Bone marrow (tissue), 2 donors: ENCODE results near the gene ETFRF1.

Experiments used
- DNase-seq, 2 donors: peaks; one replicate each; lab custom pipeline; 2025; lab: John Stamatoyannopoulos, UW

Gene ETFRF1

DNA sequence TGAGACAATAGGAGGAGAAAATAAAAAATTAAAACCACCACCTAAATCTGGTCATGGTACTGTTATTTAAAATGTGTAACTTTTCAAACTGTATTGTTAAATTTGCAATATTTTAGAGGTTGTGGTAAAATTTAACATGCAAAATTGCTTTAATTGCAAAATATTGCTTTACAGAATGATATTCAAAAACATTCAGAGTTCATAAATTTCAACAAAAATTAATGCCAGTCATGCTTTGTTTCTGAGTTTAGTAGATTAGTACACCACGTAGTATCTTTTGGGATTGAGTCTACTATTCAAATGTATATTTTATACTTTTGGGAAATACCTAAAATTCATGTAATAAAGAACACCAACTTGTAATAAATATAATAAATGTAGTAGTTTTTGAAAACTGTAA lies 18.3 kb downstream of the ETFRF1 start:
- no peak for DNase-seq

DNA sequence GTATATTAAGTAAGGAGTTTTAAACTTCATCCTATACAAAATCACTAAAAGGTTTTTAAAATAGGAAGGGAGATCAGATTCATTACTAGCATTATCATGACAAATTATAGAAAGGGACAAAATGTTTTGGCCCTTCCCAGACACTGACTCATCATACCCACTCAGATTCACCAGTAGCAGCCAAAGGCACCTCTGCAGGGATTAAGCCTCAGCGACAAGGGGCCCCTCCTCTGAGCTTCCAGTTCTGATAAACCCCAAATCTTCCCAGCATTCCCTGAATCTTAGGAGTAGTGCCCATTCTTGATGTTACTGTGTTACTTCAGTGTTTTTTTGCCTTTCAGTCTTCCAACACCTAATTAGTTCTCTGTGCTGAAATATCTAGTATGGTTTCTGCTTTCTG lies 41.2 kb downstream of the ETFRF1 start:
- no peak for DNase-seq

DNA sequence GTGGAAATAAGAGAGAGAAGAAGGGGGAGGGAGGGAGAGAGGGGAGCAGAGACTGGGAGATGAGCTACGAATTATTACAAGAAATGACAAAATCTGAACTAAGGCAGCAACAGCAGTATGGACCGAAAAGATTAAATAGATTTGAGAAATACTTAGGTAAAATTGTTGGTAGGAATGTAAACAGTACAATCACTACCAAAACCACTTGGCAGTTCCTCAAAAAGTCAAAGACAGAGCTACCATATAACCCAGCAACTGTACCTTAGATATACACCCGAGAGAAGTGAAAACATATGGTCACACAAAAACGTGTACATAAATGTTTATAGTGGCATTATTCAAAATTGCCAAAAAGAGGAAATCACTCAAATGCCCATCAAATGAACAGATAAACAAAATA lies 41.6 kb downstream of the ETFRF1 start:
- DNase-seq = no peak

DNA sequence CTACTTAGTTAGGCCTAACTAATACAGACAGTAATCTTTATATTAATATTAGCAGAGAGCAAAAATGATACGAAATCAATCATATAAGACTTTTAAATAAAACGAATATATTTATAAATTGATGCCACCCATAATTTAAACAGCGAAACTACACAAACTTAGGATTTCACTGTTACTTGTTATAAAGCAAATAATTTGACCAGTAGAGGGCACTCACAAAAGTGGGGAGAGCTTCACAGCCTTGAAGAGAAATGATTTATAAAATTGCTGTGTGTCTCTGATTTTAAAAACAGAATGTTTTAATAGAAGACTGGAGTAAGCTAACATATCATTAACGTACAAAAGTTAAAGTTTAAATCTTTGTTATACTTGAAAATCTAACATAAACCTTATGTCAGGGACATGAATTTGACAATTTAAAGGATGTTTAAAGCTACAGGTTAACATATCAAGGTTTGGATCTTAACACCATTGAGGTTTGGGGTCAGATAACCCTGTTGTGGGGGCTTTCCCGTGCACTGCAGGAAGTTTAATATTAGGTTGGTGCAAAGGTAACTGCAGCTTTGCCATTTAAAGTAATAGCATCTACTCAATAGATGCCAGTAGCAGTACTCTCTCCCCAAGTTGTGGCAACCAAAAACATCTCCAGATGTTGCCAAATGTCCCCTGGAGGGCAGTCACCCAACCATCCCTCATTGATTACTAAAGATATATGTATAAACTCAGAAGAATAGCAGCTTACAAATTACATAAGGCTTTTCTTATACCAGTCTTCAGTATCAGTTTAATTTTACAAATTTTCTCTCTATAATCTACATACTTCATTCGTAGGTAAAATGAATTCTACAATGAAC lies 46.4 kb downstream of the ETFRF1 start:
- peak in 1 of 2 donors; percentile 27 for DNase-seq

DNA sequence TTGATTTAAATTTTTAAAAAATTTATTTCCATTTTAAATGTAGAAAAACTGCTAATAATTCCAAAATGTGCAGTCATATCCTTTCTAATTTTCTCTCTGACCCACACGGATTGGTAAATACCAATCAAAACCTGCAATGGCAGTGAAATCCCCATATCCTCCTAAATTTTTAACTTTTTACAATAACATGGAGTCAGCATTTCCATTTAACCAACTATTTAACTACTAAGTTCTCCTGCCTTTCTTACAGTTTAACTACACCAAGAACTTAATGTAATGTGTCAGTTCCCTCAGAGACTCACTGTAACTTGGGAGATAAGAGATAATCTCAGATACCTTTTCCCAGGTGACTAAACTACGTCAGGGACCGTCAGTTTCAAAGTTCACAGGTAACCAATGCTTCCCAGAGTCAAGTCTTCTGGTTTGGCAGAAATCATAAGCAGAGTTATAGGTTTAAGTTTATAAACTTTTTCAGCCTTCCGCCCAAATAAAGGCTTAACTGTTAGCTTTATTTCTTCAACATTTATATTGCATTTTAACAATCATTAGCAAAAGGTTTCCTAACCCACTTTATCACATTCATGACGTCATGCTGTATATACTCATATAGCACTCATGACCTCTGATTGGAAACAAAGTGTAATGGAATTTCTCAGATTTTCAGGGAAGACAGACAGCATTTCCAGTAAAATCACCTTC lies 48.1 kb downstream of the ETFRF1 start:
- DNase-seq = no peak

DNA sequence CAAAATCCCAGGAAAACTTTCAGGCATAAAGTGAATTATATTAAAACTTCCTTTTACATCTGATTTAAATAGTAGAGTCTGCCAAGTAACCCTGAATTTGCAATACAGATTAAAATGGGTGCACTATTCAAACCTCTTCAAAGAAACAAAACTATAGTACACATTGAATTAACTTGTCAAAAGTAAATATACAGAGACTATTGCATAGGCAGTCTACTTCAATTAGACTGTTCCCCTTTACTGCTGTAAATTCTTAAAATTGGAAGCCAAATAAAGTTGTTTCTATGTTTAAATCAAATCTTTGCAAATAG lies 48.6 kb downstream of the ETFRF1 start:
- no peak for DNase-seq

DNA sequence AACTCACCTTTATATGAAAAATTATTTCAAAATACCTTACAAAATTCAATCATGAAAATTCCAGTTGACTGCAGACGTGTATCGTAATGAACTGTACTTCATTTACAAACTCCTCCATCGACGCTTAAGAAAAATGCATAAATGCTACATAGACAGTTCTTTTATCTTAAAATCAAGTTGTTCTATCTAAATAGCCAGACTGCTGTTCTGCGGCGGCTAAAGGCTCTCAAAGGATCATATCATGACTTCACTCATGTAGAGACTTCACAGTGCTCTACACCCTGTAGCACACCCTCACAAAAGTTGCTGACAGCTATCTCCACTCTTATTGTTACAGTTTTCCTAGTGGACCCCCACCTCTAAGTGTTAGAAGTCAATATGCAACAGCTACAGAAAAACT lies 50.5 kb downstream of the ETFRF1 start:
- no peak for DNase-seq

DNA sequence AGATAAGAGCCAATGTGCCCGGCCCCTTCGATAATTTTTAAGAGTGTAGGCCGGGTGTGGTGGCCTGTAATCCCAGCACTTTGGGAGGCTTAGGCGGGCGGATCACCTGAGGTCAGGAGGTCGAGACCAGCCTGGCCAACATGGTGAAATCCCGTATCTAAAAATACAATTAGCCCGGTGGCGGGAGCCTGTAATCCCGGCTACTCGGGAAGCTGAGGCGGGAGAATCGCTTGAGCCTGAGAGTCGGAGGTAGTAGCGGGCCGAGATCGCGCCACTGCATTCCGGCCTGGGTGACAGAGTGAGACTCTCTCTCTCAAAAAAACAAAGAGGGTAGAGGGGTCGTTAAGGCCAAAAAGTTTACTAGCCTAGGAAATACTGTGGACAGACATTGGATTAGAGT lies 53.1 kb downstream of the ETFRF1 start:
- no peak for DNase-seq

DNA sequence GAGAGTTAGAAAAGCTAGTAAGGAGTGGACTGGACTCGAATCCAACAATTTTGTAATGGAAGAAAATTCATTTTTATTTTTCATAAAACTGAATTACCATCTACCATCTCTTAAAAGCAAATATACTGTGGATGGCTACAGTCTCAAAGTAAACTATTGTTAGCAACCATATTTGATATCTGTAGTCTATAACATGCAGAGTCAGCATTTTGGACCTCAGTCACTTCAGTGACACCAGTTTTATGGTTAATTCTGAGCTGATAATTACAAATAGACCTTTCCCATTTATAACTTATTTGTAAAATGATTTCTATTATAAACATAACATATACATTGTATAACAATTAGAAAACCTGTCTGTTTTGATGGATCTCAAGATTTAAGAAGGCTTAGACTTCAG lies 53.7 kb downstream of the ETFRF1 start:
- no peak for DNase-seq

DNA sequence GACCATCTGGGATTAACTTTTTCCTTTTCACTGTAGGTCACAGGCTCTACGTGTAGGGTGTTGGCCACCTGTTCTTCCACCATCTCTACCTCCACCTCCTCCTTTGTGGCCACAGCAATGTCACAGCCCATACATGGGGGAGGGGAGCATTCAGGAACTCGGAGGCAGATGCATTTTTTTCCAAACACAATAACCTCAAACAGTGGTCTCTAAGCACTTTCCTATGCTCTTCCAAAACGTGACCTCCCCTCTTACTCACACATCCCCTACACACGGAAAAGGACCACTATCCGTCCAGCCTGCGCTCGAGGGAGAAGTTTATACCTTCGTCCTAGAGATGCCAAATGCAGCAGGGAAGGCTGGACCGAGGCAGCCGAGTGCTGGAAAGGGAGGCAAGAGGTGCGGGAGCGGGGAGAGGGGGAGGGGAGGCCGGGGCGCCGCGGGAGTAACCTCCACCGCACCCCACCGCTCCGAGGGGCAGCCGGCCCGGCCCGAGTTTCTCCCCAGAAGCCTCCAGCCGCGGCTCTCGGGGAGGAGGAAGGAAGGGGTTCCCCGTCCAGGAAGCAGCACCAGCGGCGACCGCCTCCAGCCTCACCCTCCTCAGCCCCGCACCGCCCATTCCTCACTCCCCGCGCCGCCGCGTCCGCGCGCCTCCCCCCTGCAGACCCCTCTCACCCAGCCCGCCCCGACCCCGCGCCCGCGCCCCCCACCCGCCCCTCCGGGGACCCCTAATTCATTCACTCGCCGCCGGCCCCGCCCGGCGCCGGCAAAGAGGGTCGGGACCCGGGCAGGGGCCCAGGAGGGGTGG lies 55.1 kb downstream of the ETFRF1 start:
- DNase-seq = peak; percentile 42 to 50

DNA sequence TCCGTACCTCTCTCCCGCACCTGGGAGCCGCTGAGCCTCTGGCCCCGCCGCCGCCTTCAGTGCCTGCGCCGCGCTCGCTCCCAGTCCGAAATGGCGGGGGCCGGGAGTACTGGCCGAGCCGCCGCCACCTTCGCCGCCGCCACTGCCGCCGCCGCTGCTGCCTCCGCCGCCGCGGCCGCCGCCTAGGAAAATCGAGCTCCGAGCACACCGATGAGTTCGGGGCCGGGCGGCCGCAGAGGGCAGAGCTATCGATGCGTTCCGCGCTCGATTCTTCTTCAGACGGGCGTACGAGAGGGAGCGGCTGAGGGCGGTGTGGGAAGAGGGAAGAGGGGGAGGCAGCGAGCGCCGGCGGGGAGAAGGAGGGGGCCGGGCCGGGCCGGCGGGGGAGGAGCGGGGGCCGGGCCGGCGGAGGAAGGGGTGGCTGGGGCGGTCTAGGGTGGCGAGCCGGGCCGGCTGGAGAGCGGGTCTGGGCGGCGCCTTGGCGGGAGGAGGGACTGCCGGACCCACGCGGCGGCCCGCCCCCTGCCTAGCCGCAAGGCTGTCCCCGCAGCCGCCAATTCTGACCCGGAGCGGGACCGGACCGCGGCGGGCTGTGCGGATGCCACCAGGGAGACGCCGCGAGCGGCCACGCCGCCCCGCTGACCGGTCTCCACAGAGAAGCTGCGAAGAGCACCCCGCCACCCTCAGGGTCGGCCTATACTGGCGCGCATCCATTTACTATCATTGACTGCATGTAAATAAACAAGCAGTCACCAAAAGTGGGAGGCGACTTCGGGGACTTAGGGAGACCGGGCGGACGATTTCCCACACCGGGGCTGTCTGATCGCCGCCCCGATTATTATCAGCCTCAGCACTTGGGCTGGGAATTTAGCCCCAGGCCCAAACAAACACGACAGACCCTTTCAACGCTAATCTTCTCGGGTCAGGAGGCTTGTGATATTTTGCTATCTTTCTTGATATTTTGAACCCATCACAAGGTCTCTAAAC lies 56.0 kb downstream of the ETFRF1 start, which contains the start of gene KRAS:
Gene KRAS (minus strand): TSS at position 186 of the 987 bp plus-strand sequence.
- peak; percentile 80 to 91 for DNase-seq

DNA sequence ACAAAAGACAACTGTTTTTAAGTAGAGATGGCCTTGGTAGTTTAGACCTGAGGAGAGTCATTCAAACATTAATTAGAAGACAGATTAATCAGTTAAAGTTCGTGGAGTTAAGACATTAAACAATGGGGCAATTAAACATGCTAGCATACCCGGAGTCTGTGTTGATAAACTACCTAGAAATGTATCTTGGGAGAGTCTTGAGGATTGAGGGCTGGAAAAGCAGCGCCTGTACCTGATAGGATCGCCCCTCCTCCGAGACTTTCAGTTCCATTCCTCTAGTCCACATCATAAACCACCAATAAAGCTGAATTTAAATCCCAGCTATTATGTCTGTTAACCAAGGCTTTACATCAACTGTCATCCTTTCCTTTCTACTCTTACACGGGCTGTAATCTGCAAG lies 56.7 kb downstream of the ETFRF1 start:
- DNase-seq = no peak

DNA sequence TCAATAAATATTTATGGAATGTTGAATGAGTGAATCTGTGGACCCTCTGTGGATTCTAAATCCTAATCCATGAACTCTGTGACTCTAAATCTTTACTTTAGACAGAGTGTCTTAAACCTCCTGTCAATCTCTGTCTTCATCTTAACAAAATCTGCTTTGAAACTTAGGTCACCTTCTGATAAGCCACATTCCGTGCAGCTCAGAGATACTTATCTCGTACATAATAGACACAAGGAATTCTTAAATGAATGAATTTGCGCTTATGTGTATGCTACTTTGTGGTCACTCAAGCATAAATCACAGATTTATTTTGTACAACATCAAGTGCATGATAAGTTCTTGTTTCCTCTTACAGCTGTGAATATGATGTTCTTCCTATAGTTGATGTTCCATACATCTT lies 57.9 kb downstream of the ETFRF1 start:
- DNase-seq = no peak

DNA sequence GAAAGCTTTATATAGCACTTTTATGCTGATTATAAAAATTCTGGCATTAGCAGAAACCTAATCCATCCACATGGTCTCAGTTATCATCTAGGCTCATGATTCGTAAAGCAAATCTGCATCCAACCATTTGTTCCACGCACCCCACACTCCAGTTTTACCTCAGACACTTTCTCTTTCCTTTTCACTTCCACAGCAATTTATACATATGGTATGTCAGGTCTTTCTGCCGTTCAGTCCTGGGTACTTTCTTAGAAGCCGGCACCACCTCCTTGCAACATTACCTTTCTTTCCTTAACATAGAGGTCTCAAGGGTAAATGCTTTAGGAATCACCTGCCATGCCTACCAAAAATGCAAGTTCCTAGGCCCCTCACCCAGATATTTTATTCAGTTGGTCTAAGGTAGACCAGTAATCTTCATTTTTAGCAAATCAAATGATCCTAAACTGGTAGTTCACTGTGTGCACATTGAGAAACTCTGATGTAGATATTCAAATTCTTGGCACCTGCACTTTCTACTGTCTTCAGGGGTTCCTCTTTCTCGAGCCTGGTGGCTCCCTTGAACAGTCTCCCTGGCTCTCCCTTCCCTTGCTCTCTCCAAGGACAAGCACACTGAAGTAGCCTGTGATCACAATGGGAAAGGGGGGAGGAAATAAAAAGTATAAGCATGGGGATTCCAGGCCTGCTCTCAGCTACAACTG lies 58.5 kb downstream of the ETFRF1 start:
- no peak for DNase-seq

DNA sequence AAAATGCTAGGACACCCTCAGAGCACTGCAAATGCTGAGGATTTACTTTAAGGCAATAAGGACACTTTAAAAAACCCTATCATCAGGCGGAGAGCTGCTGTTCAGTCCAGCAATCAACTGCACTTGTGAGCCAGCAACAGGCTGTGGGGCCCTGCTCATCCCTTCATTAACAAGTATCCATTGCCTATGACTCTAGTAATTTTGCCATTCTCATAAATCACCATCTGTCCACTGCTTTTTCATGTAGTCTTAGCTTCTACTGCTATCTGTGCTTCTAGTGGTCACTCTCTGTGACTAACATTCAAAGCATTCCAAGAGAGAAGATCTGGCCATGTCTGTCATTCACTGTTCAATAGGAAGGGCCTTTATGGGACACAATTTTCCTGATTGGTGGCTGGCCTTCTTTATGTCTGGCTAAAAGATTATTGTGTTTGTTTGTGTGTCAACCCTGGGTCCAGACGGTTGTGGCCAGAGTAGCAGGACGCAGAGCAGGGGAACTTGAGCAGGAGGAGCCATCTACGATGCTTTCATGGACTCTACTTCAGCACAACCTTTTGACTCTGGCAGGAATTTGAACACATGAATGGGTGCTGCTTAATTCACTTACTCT lies 59.3 kb downstream of the ETFRF1 start:
- no peak for DNase-seq
